ENCODE measurements around the gene KCNIP3.

KCNIP3 gene

GRCh38 chr2:95283562-95283961, 13.6 kb upstream of the KCNIP3 start:
- no peak for TF ChIP-seq ZNF266 (tag by site-specific recombination; IDR thresholded peaks at IDR 0.05; ENCODE audit: low read depth)
- no peak for TF ChIP-seq ZBTB44 (tag by site-specific recombination; IDR thresholded peaks at IDR 0.05)
- no peak for TF ChIP-seq ZNF138 (tag by site-specific recombination; IDR thresholded peaks at IDR 0.05; ENCODE audit: borderline replicate concordance)
- Histone ChIP-seq H3K27ac (ENCODE audit: extremely low read depth, low read depth, low read length) (no peak overlapping the region), H3K9me3 (ENCODE audit: control insufficient read depth, insufficient read depth, low read depth, low read length) (no peaks in the 10 kb centered on the region), H3K36me3 (ENCODE audit: control insufficient read depth in 2 of 2, insufficient read depth in 1 of 2, low read length in 2 of 2) (no peaks in the 10 kb centered on the region), H3K4me1 (ENCODE audit: control insufficient read depth, insufficient read depth, low read length) (no peaks in the 10 kb centered on the region), H3K4me3 (ENCODE audit: low read depth, low read length) (no peak overlapping the region)
- ChIA-PET CTCF (no interaction called here), POLR2A (no interaction called here)

- Histone ChIP-seq H3K9me3 (ENCODE audit: control insufficient read depth, insufficient read depth, low read depth, low read length) (no peaks in the 10 kb centered on the region), H3K4me3 (ENCODE audit: low read depth, low read length) (no peak overlapping the region), H3K27ac (ENCODE audit: extremely low read depth, low read depth, low read length) (no peak overlapping the region), H3K4me1 (ENCODE audit: control insufficient read depth, insufficient read depth, low read length) (no peaks in the 10 kb centered on the region), H3K36me3 (ENCODE audit: control insufficient read depth in 2 of 2, insufficient read depth in 1 of 2, low read length in 2 of 2) (no peaks in the 10 kb centered on the region)
- TF ChIP-seq MYNN (tag by site-specific recombination; IDR thresholded peaks at IDR 0.05; ENCODE audit: borderline replicate concordance) (no peak), ZNF138 (tag by site-specific recombination; IDR thresholded peaks at IDR 0.05; ENCODE audit: borderline replicate concordance) (no peak), REST (tag by site-specific recombination; IDR thresholded peaks at IDR 0.05) (peak; percentile 86)
- CTCF ChIA-PET: no interaction called here
- POLR2A ChIA-PET: no interaction called here
These were observed 12.1 kb upstream of the KCNIP3 start for GRCh38 chr2:95284886-95285541.

- Histone ChIP-seq H3K27ac (ENCODE audit: extremely low read depth, low read depth, low read length) (no peak overlapping the region), H3K9me3 (ENCODE audit: control insufficient read depth, insufficient read depth, low read depth, low read length) (no peaks in the 10 kb centered on the region), H3K4me1 (ENCODE audit: control insufficient read depth, insufficient read depth, low read length) (no peaks in the 10 kb centered on the region), H3K36me3 (ENCODE audit: control insufficient read depth in 2 of 2, insufficient read depth in 1 of 2, low read length in 2 of 2) (no peaks in the 10 kb centered on the region), H3K4me3 (ENCODE audit: low read depth, low read length) (no peak overlapping the region)
- TF ChIP-seq REST (tag by site-specific recombination; IDR thresholded peaks at IDR 0.05) (no peak), ZIC2 (tag by site-specific recombination; IDR thresholded peaks at IDR 0.05) (peak; percentile 52), ZFHX2 (tag by site-specific recombination; conservative IDR thresholded peaks at IDR 0.05) (peak; percentile 13; the same call in 1 of the 2 replicates)
- POLR2A ChIA-PET: no interaction called here
- CTCF ChIA-PET: interaction anchor here (1.0 kb wide), 1 partner anchor 38 kb away, joined by 3 read pairs; no protein-coding TSS in a partner anchor
These were observed 11.6 kb upstream of the KCNIP3 start for GRCh38 chr2:95285542-95285932.

- Histone ChIP-seq H3K36me3 (ENCODE audit: control insufficient read depth in 2 of 2, insufficient read depth in 1 of 2, low read length in 2 of 2) (no peaks in the 10 kb centered on the region), H3K4me3 (ENCODE audit: low read depth, low read length) (no peak overlapping the region), H3K9me3 (ENCODE audit: control insufficient read depth, insufficient read depth, low read depth, low read length) (no peaks in the 10 kb centered on the region; the same call in 1 of the 2 replicates), H3K4me1 (ENCODE audit: control insufficient read depth, insufficient read depth, low read length) (no peaks in the 10 kb centered on the region), H3K27ac (ENCODE audit: extremely low read depth, low read depth, low read length) (no peak overlapping the region)
- CTCF ChIA-PET: no interaction called here
- POLR2A ChIA-PET: no interaction called here
- TF ChIP-seq ZNF560 (tag by site-specific recombination; IDR thresholded peaks at IDR 0.05; ENCODE audit: borderline replicate concordance) (no peak), ZNF501 (tag by site-specific recombination; IDR thresholded peaks at IDR 0.05) (no peak), ZNF558 (tag by site-specific recombination; IDR thresholded peaks at IDR 0.05) (no peak), PRDM6 (tag by site-specific recombination; IDR thresholded peaks at IDR 0.05) (no peak), ZNF76 (tag by site-specific recombination; IDR thresholded peaks at IDR 0.05; ENCODE audit: borderline replicate concordance, low read depth) (no peak), ZSCAN5A (tag by site-specific recombination; IDR thresholded peaks at IDR 0.05) (no peak), ZNF571 (tag by site-specific recombination; IDR thresholded peaks at IDR 0.05) (no peak)
These were observed 9.8 kb upstream of the KCNIP3 start for GRCh38 chr2:95287336-95287735.
